Hematopoietic multipotent progenitor cell treated with erythropoietin and hydrocortisone succinate and interleukin-3 and kit ligand, for 15 days (in vitro differentiated cells): Measurements from ENCODE around the gene SYF2.
A peak's percentile ranks its signal among the peaks of the same experiment; 100 is the strongest.
"Not testable (repeated sequence)": the region's sequence is repeated elsewhere in the genome, so short reads cannot be mapped to it uniquely, and the experiment has no call there.

Experiments used
- DNase-seq: peaks from one replicate; pipeline ENCODE4 v3.0.0-alpha.2; 2015; ENCODE audit warnings: low spot score

SYF2 gene

DNA sequence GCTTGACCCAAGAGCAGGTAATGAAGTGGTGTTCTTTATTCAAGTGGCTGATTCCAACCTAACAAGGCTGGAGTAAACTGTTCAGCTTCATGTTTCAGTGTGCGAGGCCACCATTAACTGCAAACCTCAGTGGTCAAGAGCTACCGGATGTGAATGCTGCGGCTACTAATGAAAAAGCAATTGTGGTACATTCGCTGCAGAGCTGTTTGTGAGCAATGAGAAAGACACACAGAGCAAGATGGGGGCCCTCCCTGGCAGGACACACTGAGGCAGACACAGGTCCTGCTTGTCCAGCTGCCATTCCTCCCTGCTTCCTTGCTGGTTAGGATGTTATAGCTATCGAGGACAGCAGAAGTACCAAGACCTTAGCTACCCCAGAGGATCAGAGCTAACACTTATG, 26.1 kb downstream of the SYF2 start:
- no peak for DNase-seq

DNA sequence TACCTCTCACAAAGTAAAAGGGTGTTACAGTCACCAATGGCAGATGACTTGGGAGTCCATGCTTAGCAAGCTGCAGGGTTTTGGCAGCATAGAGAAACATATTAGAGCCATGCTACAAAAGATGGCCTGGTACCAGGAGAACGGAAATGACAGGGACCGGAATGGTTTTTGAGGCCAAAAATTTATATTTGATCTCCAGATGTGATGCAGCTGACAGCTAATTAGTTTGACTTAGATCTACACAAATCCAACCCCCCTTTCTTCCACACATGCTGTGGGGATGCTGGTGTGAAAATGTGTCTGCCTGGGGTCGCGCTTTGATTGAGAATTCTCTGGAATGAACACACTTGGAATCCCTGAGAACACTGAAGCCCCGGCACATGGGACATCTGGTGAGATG, 26.5 kb downstream of the SYF2 start:
- no peak for DNase-seq

DNA sequence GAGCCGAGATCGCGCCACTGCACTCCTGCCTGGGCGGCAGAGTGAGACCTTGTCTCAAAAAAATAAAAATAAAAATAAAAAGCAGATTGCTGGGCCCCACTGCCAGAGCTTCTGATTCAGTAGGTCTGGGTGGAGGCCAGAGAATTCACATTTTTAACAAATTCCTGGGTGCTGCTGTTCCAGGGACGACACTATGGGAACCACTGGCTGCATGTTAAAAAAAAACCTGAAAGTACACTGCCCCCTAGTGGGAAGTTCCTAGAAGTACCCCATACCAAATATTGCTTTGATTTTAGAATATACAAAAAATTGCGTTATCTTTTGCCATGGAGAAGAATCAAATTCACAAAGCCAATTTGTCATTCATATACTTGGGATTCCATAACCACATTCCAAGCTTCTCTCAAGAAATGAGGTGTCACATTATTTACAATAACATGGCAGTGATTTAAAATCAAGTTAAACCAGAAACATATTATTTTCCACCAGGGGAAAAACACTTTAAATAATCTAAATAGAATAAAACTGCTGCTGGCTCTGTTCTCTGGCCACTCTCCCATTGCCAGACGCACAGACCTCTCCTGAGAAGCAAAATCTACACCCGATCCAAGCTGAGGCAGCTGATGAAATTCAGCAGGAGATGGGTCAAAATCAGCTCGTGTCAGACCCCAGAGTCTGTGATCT, 27.4 kb downstream of the SYF2 start:
- DNase-seq: peak; percentile 72

DNA sequence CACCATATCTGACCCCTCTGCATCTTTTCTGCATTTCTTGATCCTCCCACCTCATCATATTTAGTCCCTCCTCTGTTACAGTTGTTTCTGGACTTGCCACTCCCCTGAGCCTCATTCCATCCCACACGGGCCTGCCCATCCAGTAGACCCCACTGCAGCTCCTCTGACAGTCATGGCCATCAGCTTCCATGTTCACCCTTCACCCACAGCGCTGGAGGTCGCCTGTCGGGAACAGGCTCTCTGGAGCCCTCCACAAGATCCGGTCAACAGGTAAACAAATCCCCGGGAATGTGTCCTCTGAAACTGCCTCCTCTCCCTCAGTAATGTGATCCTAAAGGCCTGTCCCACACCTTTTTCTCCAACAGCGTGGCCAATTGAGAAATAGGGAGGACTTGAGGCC, 31.3 kb downstream of the SYF2 start:
- DNase-seq: no peak

DNA sequence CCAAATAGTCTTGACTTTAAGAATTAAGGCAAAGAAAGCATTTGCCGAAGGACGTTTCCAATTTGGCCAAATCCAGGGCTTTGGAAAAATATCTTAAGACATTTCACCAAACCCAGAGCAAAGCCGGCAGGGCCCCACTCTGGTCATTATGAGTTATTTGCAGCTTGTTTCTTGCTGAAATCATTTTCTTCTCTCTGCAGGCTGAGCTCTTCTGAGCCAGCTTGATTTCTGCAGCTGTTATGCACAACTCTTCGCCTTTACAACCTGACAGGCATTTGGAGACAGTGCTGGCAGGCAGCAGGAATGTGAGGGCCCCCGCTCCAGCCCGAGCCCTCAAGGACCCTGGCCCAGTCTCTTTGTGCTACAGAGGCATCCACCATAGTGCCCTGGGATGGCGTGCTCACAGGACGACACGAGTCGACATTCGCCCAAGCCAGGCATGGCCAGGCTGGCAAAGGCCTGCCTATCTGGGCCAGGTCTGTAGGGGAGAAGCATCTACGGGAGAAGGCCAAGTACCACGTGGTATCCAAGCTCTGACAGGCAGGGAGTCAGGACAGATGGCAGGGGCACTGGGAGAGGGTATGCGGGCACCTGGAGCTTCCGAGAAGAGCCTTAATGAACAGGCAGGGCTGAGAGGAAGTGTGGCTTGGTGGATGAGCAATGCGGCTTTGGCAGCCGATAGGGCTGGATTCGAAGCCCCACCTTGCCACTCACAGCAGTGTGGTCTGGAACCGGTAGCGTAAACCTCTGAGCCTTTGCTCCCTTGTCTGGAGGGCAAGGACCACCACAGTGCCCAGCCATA, 32.3 kb downstream of the SYF2 start:
- DNase-seq: no peak

GRCh38 chr1:25198663-25199252, 33.5 kb downstream of the SYF2 start:
- DNase-seq: no peak

DNA sequence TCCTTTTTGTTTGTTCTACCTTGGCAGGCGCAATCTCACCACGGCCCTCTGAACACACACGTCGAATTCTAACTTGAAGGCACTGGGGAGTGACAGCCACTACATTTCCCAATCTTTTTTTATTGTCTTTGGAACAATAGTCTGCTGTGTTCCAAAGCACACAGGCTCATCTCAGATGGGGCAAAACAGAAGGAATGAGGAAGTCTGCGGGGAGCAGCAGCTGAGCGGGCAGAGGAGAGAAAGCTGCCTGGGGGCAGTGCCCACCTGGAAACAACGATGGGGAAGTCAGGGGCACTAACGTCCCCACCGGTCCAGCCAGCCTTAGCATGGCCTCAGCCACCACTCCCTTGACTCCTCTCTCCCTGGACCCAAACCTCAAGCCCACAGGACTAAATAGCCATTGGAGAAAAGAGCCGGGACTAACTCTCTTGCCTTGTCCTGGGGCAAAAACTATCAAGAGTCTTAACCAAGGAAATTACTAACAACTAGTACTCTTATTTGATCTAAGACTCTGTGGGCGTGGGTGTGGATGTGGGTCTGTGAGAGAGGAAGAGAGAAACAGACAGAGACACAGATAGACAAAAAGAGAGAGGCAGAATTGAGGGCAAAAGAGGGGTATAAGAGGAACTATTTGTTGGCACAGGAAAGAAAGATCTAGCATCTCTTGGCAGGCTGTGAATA, 34.2 kb downstream of the SYF2 start:
- no peak for DNase-seq

GRCh38 chr1:25197235-25197975, 34.9 kb downstream of the SYF2 start:
- no peak for DNase-seq

GRCh38 chr1:25196830-25197229, 35.5 kb downstream of the SYF2 start:
- no peak for DNase-seq

DNA sequence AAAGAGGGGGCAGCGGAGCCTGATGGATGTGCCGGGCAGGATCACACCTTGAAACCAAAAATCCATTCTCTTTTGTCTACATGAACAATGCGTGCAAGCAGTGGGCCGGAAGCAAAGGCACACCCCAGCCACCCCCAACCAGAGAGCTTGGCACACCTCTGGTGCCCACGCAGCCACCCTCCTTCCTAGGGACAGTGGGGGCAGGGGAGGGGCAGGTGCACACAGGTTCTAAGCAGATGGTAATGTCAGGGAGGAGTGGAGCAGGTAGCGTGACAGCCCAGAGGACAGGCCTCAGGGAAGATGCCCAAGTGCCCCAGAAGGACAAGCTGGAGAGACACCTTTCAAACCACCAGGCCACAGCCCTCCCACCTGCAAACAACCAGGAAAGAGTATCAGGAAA, 36.5 kb downstream of the SYF2 start:
- DNase-seq: no peak

DNA sequence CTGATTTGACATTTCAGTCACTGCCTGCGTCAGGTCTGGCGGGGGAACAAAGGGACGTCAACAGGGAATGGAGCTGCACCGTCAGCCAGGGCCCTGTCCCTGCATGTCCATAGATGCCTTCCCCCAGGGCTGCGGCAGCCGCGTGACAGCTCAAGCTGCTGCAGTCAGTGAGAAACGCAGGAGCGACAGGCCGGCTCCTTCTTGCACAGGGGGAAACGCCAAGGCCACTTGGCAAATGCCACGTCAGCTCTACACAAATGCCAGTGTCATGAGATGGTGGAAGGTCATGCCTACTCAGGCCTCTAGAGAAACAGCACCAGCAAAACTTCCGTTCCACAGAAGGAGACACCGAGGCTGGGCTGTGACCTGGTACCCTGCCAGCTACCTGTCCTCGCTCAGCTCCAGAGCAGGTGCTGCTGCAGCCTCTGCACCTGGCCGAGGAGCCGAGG, 37.7 kb downstream of the SYF2 start:
- DNase-seq: no peak

DNA sequence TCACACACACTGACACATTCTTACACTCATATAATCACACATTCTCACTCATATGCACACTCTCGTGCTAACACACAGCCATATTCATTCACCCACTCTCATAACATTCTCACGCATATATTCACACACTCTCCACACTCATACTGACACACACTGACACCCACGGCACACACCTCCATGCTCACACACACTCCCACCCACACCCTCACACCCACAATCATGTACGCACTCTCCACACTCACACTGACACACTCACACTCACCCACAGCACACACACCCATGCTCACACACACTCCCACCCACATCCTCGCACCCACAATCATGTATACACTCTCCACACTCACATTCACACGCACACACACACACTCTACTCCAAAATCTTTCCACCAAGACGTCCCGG, 38.2 kb downstream of the SYF2 start:
- DNase-seq: no peak

DNA sequence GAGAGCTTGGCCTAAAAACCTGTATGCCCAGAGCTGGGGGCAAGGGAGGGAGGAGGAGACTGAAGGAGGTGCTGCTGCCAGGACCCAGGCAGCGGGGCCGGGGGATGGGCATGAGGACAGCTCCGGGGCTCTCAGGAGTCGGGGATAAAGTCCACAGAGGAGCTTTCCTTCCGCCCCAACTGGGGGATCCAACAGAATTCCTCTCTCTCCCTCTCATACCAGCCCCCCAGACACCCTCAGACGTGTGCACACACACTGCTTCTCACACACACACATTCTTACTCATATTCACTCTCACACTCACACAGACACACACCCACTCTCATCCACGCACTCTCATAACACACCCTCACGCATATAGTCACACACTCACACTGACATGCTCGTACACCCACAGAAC, 39.1 kb downstream of the SYF2 start:
- no peak for DNase-seq

DNA sequence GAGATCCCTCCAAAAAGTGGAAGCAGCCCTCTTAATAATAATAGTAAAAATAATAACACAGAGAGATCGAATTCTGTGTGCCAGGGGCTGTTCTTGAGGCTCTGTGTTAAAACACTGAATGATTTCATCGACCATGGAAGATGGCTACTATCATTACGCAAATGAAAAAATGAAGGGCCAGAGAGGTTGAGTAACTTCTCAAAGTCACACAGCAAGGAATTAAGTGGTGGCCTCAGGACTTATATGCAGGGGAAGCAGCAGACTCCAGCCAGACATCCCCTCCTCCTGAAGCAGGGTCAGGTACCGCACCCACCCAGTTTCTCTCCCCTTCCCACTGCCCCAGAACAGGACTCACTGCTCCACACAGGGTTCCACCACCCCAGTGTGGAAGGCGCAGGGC, 40.1 kb downstream of the SYF2 start:
- no peak for DNase-seq

- DNase-seq: no peak
Measured at GRCh38 chr1:25190260-25190659, 42.0 kb downstream of the SYF2 start.

DNA sequence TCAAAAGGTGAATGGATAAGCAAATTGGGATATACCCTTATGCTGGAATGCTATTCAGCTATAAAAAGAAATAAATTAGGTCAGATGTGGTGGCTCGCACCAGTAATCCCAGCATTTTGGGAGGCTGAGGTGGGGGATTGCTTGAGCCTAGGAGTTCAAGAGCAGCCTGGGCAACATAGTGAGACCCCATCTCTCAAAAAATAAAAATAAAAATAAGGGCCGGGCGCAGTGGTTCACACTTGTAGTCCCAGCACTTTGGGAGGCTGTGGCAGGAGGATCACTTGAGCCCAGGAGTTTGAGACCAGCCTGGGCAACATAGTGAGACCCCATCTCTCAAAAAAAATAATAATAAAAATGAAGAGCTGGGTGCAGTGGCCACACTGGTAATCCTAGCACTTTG, 44.4 kb downstream of the SYF2 start:
- not testable (repeated sequence) for DNase-seq

GRCh38 chr1:25187077-25187476, 45.2 kb downstream of the SYF2 start:
- DNase-seq: no peak

GRCh38 chr1:25186161-25187007, 45.9 kb downstream of the SYF2 start:
- no peak for DNase-seq

DNA sequence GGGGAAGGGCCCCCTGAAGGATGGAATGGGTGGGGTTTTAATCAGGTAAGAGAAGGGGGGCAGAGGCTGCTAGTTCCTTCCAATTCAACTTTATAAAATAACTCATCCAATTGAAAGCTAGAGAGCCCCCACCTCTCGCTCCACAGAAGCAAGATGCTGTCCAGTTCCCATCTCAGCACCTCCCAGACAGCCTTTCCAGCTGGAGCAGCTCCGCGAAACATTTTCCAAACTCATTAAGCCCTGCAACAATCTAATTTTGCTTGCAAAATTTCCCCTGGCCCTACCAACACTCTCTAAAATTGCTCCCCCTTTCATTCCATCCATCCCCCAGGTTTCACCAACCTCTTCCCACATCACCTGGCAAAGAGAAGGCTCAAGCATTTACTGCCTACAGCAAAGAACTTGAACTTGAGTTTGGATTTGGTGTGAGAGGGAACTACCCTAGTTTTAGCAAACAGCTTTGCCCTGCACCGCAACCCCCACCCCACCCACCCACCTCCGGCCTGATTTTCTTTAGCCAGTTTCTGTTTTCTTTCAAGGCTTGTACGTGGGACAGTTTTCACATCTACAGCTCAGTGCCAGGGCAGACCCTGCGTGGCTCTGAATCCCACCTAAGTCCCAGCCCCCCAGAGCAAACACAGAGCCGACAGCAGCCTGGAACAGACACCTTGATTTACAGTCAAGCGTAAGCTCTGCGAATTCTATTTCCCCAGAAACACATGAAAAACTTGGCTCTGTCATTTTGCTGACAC, 46.7 kb downstream of the SYF2 start:
- DNase-seq: no peak
